ENCODE measurements around the gene SMOC1.
"Not testable (repeated sequence)": the region's sequence is repeated elsewhere in the genome, so short reads cannot be mapped to it uniquely, and the experiment has no call there.

SMOC1 gene

DNA sequence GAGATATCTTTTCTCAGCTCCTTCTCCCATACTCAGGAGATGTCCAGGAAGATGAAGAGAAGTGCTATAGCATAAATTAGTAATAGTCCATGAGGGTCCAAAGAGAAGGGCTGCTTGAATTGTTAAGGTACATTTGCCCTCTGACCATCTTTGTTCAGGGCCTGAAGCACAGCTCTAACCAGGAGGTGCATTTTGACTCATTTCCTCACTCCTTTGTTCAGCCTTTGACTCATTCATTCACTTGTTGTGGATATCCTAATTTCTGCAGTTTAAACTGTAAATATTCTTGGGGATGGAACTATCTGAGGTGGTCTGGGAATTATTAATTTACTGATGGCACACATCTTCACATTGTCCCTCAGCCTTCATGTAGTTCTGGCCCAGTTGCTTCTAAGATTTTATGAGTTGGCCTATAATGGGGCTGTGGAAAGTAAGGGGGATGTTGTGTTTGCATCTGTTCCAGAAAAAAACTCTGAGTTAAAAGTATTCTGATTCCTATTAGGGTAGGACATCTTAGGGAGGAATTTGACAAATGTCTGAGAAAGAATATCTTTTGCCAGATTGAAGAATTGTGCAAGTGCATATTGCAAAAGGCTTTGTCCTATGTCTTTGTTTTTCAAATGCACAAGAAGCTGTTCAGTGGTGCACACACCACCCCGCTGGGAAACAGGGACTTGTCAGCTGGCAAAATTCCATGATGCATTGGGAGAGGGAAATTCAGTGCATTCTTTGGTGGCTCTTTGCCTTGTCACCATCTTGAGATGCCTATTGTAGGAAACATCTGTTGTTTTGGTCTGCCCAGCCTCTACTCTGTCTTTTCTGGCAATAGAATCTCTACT, 22.1 kb downstream of the SMOC1 start:
- DNase-seq, result no peak

- not testable (repeated sequence) for DNase-seq
Observed at GRCh38 chr14:69903046-69903445, 23.8 kb downstream of the SMOC1 start.

DNA sequence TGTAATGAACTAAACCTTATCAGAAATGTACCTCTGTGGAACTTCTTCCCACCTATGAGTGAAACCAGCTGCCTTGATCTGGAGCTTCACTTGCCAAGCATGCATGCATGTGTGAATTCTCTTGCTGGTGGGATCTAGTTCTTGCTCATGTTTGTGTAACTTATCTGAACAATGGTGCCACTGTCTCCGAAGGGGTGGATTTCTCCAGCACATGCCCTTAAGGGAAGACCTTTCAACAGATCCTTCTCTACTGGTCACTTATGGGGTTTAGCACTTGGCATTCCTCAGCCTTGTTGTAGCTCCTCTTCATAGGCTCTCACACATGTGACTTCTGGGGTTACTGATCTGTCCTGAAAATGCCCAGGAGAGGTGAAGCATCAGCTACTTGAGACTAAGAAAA, 25.0 kb downstream of the SMOC1 start:
- DNase-seq, result no peak

GRCh38 chr14:69906201-69906600, 27.0 kb downstream of the SMOC1 start:
- no peak for DNase-seq

DNA sequence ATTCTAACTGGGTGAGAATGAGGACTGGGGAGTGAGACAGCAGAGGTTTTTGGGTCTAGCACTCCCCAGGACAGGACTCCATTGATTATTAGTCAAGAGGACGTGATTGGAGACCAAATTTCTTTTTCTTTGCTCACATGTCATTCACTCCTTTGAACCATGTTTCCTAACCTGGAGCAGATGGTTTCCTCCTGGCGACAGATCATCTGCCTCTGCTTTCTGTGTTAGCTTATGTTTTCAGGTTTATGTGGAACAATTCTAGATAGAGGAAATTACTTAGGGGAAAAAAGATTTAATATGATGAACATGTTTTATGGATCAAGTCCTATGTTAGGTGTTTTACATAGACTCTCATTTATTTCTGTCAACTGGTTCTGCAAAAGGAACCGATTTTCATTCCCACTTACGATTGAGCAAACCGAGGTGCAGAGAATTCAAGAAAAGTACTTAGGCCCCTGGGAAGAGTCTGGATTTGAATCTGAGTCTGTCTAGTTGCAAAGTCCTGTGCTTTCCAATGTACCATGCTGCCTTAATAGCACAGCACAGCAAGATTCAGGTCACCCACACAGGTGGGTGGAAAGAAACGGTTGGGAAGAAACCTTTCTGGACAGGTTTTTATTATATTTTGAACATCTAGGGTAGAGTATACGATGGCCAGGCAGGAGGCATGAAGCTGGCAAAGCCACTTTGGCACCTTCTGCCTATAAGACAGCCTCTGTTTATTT, 30.8 kb downstream of the SMOC1 start:
- DNase-seq, result no peak

DNA sequence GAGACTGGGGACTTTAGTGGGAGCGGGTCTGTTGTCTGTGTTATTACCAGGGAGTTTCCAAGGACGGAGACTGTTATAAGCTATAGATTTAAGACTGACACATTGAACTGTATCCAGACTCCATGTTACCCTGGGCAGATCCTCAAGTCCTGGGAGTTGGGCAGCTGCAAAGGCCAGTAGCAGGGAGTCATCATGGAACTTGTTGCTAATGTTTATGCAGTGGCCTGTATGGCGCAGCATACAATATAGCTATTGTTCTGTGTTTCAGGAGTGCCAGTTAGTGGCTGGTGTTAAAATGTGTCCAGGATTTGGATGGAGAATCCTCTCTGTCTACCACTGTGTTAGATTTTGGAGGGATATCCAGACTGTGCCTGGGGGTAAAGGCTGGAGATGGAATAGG, 31.7 kb downstream of the SMOC1 start:
- DNase-seq, result no peak

DNA sequence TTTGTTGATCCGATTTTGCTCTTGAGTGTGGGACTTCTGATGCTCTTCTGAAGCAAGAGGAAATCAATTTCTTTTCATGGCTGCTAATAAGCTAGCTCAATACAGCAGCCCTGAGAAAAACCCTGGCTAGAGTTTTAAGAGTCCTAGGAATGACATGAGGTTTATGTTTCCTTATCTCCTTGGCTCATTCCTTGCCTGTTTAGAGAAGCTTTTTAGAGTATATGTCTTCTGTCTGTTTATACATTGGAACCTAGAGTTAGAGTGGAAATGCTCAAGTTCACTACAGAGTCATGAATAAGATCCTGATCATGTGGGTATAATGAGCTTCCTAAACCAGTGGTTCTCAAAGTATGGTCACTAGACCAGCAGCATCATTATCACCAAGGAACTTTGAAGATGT, 34.5 kb downstream of the SMOC1 start:
- DNase-seq, result no peak

- no peak for DNase-seq
Observed at GRCh38 chr14:69916396-69916795, 37.2 kb downstream of the SMOC1 start.

GRCh38 chr14:69917287-69917686, 38.1 kb downstream of the SMOC1 start:
- DNase-seq, result no peak

DNA sequence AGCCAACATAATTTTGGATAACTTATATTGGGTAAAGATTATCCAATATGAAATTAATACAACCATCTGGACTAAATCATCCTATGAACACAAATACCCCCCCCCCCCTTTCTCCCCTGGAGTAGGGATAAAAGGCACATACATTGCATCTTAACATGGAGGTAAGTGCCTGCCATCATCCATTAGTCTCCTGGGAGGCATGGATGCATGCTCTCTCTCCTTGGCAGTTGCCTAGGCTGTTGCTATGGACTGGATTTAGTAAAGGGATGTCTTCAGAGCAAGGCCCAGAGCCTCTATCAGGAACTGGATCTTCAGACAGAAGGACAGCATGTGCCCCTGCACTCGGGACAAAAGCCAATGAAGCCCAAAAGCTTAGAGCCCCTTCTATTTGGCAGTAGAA, 40.6 kb downstream of the SMOC1 start:
- no peak for DNase-seq

DNA sequence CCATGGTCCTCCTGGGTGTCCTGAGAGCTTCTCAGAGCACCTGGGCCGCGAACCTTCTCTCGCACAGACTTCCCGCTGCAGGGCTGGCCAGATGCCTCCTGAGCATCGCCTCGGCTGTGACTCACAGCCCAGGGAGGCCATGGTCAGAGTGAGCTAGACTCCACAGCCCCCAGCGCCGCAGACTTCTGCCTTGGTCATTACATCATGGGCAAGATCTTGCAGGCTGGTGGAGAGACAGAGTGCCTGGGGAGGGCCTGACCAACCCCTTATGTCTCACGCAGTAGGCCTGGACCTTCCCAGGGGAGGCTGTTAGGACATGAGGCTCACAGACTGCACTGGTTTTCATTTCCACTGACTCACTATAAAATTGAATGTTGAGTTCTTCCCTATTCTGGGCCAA, 41.8 kb downstream of the SMOC1 start:
- DNase-seq, result no peak

- no peak for DNase-seq
Observed at GRCh38 chr14:69922198-69922597, 43.0 kb downstream of the SMOC1 start.

GRCh38 chr14:69924201-69924600, 45.0 kb downstream of the SMOC1 start:
- no peak for DNase-seq

DNA sequence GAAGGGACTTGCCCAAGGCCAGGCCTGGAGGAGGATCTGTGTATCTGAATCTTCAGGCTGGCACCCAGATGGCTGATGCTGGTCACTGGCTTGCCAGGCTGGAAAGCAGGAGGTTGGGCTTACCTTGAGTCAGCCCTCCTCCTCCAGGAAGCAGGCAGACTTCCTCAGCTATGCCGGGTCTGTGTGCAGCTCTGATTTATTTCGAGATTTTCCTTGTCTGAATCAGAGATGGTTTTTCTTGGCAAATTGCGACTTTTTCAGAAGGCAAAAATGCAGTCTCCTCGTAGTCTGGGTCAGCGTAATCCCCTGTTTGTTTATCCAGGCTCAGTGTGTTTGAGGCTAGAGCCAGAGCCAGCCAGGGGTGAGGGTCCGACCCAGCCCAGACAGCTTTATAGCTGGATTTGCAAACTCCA, 48.9 kb downstream of the SMOC1 start:
- no peak for DNase-seq

DNA sequence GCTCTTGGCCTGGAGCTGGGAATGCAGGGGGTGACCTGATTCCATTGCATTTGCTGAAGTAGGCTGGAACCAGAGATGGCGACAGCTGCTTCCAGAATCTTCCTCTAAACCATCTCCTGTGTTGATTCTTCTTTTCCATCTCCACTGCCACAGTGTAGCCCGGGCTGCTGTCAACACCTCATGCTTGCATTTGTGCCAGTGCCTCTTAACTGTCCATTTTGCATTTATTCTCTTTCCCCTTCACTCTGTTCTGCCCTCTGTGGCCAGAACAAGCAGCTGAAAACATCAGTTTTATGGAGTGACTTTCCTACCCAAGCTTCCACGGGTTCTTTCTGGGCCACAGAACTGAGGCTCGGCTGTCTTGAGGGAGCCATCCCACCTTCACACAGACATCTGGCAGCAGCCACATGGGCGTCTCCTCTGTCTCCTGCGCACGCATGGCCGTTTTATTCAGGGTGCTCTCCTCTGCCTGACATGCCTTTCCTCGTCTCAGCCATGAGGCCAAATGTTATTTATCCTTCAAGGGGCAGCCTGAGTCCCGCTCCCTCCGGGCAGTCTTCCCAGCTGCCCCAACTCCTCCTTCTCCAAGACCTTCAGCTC, 51.7 kb downstream of the SMOC1 start:
- DNase-seq, result no peak

- DNase-seq, result no peak
Observed at GRCh38 chr14:69931960-69932359, 52.7 kb downstream of the SMOC1 start.

DNA sequence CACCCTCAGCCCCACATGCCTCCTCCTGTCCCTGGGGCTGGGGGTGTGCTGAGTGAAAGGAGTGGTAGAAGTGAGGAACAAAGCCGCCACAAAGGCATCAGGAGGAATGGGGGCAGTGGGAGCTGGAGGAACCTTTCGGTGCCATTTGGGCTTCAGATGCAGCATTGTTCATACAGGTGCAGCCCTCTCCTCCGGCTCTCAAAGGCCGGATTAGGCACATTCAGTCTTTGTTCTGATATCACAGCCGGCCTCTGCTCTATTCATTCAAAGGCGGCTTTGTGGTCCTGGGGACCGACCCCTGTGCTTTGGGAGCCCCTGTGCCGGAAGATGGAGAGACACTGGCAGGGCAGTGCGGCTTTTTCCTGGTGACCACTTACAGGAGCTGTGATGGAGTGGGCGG, 53.2 kb downstream of the SMOC1 start:
- no peak for DNase-seq

DNA sequence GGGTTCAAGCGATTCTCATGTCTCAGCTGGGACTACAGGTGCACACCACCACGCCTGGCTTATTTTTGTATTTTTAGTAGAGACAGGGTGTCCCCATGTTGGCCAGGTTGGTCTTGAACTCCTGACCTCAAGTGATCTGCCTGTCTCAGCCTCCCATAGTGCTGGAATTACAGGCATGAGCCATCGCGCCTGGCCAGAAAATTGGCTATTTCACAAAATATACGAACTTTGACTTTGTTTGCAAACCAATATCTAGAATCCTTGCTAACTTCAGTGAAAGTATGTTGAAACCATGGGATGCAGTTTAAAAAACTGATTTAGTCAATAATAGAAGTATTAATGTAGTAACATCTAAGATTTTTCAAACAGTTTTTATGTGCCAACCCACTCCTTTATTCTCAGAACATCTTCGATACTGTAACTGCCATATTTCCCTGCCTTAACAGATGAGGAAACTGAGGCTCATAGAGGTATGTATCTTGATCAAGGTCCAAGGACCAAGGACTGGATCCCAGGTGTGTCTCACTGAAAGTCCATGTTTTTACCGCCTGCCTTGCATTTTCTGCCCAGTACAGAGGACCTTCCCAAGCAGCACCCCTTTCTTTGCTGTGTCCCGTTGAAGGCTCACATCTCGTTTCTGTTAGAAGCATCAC, 54.5 kb downstream of the SMOC1 start:
- no peak for DNase-seq

DNA sequence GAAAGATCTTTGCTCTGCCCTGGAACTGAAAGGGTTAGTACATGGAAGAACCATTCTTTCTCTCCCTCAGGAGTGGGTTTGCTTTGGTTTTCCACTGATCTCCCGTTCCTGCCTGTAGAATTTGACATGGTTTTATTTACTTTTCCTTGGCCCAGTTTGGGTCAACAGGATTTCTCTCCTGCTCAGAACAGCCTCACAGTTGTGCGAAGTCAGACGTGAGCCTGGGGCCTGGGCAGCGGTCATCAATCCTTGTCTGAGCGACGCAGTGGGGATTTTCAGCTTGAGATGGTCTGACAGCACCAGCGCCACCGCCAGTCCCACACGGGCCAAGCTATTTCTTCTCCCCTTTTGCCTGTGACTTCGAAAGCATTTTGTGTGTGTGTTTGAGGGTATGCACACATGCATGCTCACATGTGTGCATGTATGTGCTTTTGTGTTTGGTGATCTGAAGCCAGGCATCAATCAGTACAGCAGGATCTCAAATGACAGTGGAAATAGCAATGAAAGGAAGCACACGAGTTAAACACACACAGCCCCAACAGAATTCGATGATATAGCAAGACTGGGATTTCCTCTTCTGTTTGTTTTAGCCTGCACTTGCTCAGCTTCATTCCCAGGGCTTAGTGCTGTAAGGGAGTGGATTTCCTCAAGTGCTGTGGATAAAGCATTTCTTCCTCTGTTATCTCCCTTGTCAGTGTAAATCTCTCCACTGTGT, 58.3 kb downstream of the SMOC1 start:
- no peak for DNase-seq

GRCh38 chr14:69938751-69939150, 59.5 kb downstream of the SMOC1 start:
- no peak for DNase-seq

DNA sequence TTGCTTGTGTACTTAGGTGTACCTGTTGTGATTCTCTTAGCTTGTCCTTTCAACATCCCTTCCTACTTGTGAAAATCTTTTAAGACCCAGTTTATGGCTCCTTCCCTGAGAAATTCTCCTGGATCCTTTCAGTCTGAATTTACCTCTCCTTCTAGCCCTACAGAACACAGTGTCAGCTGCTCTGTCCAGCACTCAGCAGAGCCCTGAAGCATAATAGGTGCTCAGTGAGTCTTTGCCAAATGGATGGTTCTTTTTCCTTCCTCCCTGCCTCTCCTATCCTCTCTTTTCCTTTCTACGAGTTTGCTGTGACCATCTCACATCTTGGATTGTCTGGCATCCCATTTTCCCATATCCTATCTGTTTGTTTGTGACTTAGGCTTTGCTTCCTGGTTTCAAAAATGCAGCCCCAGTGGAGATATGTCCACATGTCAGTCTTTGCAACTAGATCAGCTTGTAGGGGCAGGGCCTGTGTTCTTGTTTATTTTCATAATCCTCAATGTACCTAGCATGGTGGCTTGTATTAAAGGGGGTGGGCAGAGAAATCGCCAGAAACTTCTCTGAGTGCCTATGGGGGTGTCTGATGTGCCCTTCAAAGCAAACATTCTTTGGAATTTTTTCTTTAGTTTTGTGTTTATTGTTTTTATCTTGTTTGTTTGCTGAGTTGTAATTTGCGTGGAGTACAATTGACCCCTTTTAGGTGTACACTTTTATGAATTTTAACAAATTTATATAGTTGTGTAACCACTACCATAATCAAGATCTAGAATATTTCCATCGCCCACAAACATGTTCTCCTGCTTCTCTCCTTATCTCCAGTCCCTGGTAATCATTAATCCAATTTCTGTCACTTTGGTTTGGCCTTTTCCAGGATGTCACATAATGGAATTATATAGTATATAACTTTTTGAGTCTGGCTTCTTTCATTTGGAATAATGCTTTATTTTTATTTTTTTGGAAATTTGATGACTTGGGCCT, 62.8 kb downstream of the SMOC1 start:
- no peak for DNase-seq

All from NCI-H1436 (cell line).